Liver (tissue), 9 donors: Measurements from ENCODE around the gene CD6. TPM values are rescaled to one million over a fixed set of nuclear protein-coding genes. Genes with fewer than 3 reads are reported as not detected.

Source experiments
- DNase-seq: peaks from one replicate; pipeline ENCODE4 v3.0.0-alpha.2; 2017; ENCODE audit warnings: low spot score
- H3K27ac ChIP-seq, 2 donors: one replicate each; pipeline ENCODE4 v1.7.0; 2013; ENCODE audit warnings: inconsistent platforms in 2 of 2, low read length in 2 of 2, control low read depth in 1 of 2, low read depth in 1 of 2, mild to moderate bottlenecking in 1 of 2
- H3K27me3 ChIP-seq, 4 donors: one replicate each; pipeline versions ENCODE4 v1.6.1 to v1.7.0; 2013; ENCODE audit warnings: low read length in 3 of 4, inconsistent platforms in 1 of 4, mild to moderate bottlenecking in 1 of 4, moderate library complexity in 1 of 4; ENCODE audit not compliant: control insufficient read depth in 4 of 4, insufficient read depth in 4 of 4
- H3K36me3 ChIP-seq, 4 donors: one replicate each; pipeline versions ENCODE4 v1.6.1 to v1.7.0; 2013; ENCODE audit warnings: low read length in 3 of 4, mild to moderate bottlenecking in 3 of 4, low read depth in 1 of 4, moderate library complexity in 1 of 4; ENCODE audit not compliant: control insufficient read depth in 4 of 4, insufficient read depth in 3 of 4
- H3K4me1 ChIP-seq, 4 donors: one replicate each; pipeline versions ENCODE4 v1.6.1 to v1.7.0; 2013; ENCODE audit warnings: low read length in 3 of 4, mild to moderate bottlenecking in 3 of 4, moderate library complexity in 1 of 4; ENCODE audit not compliant: control insufficient read depth in 4 of 4, insufficient read depth in 4 of 4
- H3K4me3 ChIP-seq, 3 donors: one replicate each; pipeline versions ENCODE4 v1.6.1 to v1.7.0; 2013; ENCODE audit warnings: low read length in 3 of 3, control low read depth in 1 of 3, low read depth in 1 of 3, mild to moderate bottlenecking in 1 of 3
- H3K9ac ChIP-seq, 2 donors: one replicate each; pipeline ENCODE4 v1.7.0; 2013; ENCODE audit warnings: low read length in 2 of 2, mild to moderate bottlenecking in 2 of 2, moderate library complexity in 2 of 2, control low read depth in 1 of 2, low read depth in 1 of 2
- H3K9me3 ChIP-seq, 4 donors: one replicate each; pipeline versions ENCODE4 v1.6.1 to v1.7.0; 2013; ENCODE audit warnings: low read length in 3 of 4; ENCODE audit not compliant: control insufficient read depth in 4 of 4
- EGR1 ChIP-seq, 2 donors: IDR thresholded peaks; 2 replicates each; pipeline ENCODE4 v1.6.1; 2016 to 2018; ENCODE audit warnings: antibody characterized with exemption in 2 of 2, low read depth in 2 of 2
- FOXA1 ChIP-seq: IDR thresholded peaks from 2 replicates; pipeline ENCODE4 v1.6.1; 2016; ENCODE audit warnings: antibody characterized with exemption
- FOXA2 ChIP-seq: IDR thresholded peaks from 2 replicates; pipeline ENCODE4 v1.6.1; 2016; ENCODE audit warnings: antibody characterized with exemption
- GABPA ChIP-seq, 2 donors: IDR thresholded peaks in 1 of 2; conservative IDR thresholded peaks in 1 of 2; 2 replicates each; pipeline ENCODE4 v1.6.1; 2016; ENCODE audit warnings: antibody characterized with exemption in 2 of 2, mild to moderate bottlenecking in 1 of 2, moderate library complexity in 1 of 2
- HNF4G ChIP-seq: IDR thresholded peaks from 2 replicates; pipeline ENCODE4 v1.6.1; 2016; ENCODE audit warnings: antibody characterized with exemption
- JUND ChIP-seq, 2 donors: IDR thresholded peaks; 2 replicates each; pipeline ENCODE4 v1.6.1; 2016; ENCODE audit warnings: antibody characterized with exemption in 2 of 2
- NR2F2 ChIP-seq: IDR thresholded peaks from 2 replicates; pipeline ENCODE4 v1.6.1; 2016; ENCODE audit warnings: antibody characterized with exemption
- RAD21 ChIP-seq, 2 donors: IDR thresholded peaks; 2 replicates each; pipeline ENCODE4 v1.6.1; 2016; ENCODE audit warnings: antibody characterized with exemption in 2 of 2, mild to moderate bottlenecking in 2 of 2
- RXRA ChIP-seq, 2 donors: IDR thresholded peaks; 2 replicates each; pipeline ENCODE4 v1.6.1; 2017 to 2018; ENCODE audit warnings: antibody characterized with exemption in 2 of 2, mild to moderate bottlenecking in 1 of 2
- SP1 ChIP-seq: IDR thresholded peaks from 2 replicates; pipeline ENCODE4 v1.6.1; 2018; ENCODE audit warnings: antibody characterized with exemption, mild to moderate bottlenecking
- TAF1 ChIP-seq: conservative IDR thresholded peaks from 2 replicates; pipeline ENCODE4 v1.6.1; 2016; ENCODE audit warnings: antibody characterized with exemption, mild to moderate bottlenecking
- WGBS: extraction: QIAGEN DNeasy Blood & Tissue Kit; methylation state at CpG from one replicate; pipeline ENCODE4 v1.1.7; 2013; 5-methylcytosine and 5-hydroxymethylcytosine counted together
- polyA plus RNA-seq, 2 donors: library from polyadenylated mRNA; stranded (reverse) in 1 of 2; unstranded in 1 of 2; fragments of 200-250 nt in 1 of 2; fragments of >200 nt in 1 of 2; fragmentation: Nextera tagmentation in 1 of 2; extraction: Ambion mirVana in 1 of 2; gene quantifications; one replicate each; pipeline versions ENCODE4 v1.2.1 to v1.2.3, GENCODE V29; 2013 to 2015
- total RNA-seq, 2 donors: library from RNA; depleted of rRNA; stranded (reverse); fragments of >200 nt; gene quantifications; one replicate each; pipeline ENCODE4 v1.2.3, GENCODE V29; 2014
- TF ChIP-seq, protein P1 (sequence below): IDR thresholded peaks from 2 replicates; pipeline ENCODE4 v1.6.1; 2016; ENCODE audit warnings: antibody characterized with exemption
- TF ChIP-seq, protein P2 (sequence below): IDR thresholded peaks from 2 replicates; pipeline ENCODE4 v1.6.1; 2016; ENCODE audit warnings: antibody characterized with exemption, mild to moderate bottlenecking
- TF ChIP-seq, protein P3 (sequence below): fragments of 150-350 bp; IDR thresholded peaks from 2 replicates; pipeline ENCODE4 v1.5.1; 2017; ENCODE audit warnings: improper control_type of control experiment, low read depth, low read length; ENCODE audit not compliant: missing input control
- TF ChIP-seq, protein P4 (sequence below): IDR thresholded peaks from 2 replicates; pipeline ENCODE4 v1.6.1; 2016; ENCODE audit warnings: antibody characterized with exemption
- donor health status: healthy.
- donor health status: healthy.
- donor health status: healthy.
- donor health status: healthy.
- donor health status: healthy.

CD6 gene
- total and polyA plus RNA-seq, 4 donors: 0.31 to 0.59 (median 0.45) TPM

DNA sequence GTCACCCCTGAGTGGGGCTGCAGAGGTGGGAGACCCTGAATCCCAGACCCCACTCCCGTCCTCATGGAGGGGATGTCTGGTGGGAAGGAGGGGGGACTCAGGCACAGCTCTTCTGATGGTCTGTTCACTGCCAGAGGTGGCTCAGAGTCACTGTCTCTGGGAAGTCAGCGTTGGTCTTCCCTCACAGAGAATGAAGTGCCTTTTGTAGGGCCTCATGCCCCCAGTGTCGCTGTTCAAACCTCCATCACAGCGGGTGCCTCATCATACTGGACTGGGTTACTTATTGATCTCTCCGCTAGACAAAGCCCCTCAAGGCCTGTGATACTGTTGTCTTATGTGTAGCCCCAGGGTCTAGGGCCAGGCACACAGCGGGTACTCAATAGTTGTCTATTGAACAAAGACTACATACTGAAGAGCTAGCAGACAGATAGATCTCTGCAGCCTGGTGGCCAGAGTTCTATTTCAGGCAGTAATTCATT, 41.3 kb downstream of the CD6 start:
- no peak overlapping the region for H3K9ac ChIP-seq
- H3K9me3 ChIP-seq: no peaks in the 10 kb centered on the region
- peaks cover 0 to 6% (median 5%) of the 10 kb centered on the region in 4 donors for H3K4me1 ChIP-seq
- no peak overlapping the region for H3K4me3 ChIP-seq
- H3K27me3 ChIP-seq: peaks cover 0 to 8% (median 3%) of the 10 kb centered on the region in 4 donors
- TF ChIP-seq JUND (IDR thresholded peaks at IDR 0.05): no peak
- no peak for TF ChIP-seq RAD21 (IDR thresholded peaks at IDR 0.05)
- TF ChIP-seq RXRA (IDR thresholded peaks at IDR 0.05): no peak
- TF ChIP-seq EGR1 (IDR thresholded peaks at IDR 0.05; ENCODE audit: low read depth in 2 of 2): no peak
- no peak for TF ChIP-seq FOXA2
- TF ChIP-seq HNF4G: no peak
- no peak for TF ChIP-seq SP1
- TF ChIP-seq FOXA1: no peak
- TF ChIP-seq, protein P1, sequence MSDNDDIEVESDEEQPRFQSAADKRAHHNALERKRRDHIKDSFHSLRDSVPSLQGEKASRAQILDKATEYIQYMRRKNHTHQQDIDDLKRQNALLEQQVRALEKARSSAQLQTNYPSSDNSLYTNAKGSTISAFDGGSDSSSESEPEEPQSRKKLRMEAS: no peak
- TF ChIP-seq, protein P2, sequence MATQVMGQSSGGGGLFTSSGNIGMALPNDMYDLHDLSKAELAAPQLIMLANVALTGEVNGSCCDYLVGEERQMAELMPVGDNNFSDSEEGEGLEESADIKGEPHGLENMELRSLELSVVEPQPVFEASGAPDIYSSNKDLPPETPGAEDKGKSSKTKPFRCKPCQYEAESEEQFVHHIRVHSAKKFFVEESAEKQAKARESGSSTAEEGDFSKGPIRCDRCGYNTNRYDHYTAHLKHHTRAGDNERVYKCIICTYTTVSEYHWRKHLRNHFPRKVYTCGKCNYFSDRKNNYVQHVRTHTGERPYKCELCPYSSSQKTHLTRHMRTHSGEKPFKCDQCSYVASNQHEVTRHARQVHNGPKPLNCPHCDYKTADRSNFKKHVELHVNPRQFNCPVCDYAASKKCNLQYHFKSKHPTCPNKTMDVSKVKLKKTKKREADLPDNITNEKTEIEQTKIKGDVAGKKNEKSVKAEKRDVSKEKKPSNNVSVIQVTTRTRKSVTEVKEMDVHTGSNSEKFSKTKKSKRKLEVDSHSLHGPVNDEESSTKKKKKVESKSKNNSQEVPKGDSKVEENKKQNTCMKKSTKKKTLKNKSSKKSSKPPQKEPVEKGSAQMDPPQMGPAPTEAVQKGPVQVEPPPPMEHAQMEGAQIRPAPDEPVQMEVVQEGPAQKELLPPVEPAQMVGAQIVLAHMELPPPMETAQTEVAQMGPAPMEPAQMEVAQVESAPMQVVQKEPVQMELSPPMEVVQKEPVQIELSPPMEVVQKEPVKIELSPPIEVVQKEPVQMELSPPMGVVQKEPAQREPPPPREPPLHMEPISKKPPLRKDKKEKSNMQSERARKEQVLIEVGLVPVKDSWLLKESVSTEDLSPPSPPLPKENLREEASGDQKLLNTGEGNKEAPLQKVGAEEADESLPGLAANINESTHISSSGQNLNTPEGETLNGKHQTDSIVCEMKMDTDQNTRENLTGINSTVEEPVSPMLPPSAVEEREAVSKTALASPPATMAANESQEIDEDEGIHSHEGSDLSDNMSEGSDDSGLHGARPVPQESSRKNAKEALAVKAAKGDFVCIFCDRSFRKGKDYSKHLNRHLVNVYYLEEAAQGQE: no peak
- no peak for DNase-seq
- H3K27ac ChIP-seq: no peak overlapping the region
- H3K36me3 ChIP-seq: no peaks in the 10 kb centered on the region
- 83% methylated on average over 6 of the region's 6 CpGs for WGBS

DNA sequence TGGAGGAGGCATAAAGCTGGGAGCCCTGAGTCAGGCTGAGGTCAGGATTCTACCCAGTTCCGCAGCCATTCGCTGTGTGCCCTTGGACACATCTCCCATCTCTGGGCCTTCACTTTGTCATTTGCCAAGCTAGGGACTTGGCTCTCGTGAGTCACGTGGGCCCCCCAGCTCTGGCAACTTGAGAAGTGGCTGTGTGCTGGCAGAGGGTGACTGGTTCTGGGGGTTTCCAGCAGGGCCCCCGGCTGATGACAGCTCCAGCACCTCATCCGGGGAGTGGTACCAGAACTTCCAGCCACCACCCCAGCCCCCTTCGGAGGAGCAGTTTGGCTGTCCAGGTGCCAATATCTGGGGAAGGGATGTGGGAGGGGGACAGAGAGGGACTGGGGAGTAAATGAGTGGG, 46.6 kb downstream of the CD6 start:
- Histone ChIP-seq H3K27ac (no peak overlapping the region), H3K4me1 (no peaks in the 10 kb centered on the region), H3K27me3 (peaks cover 0 to 5% (median 0%) of the 10 kb centered on the region in 4 donors), H3K9ac (no peak overlapping the region), H3K36me3 (no peaks in the 10 kb centered on the region), H3K9me3 (peaks cover 0 to 3% (median 0%) of the 10 kb centered on the region in 4 donors), H3K4me3 (no peak overlapping the region)
- DNase-seq: no peak
- TF ChIP-seq RAD21 (IDR thresholded peaks at IDR 0.05) (no peak), TAF1 (no peak), NR2F2 (no peak), JUND (IDR thresholded peaks at IDR 0.05) (no peak), GABPA (IDR thresholded peaks at IDR 0.05 in 1 of 2, conservative IDR thresholded peaks at IDR 0.05 in 1 of 2) (no peak), FOXA1 (no peak), RXRA (IDR thresholded peaks at IDR 0.05) (no peak), HNF4G (no peak), SP1 (no peak), FOXA2 (no peak), EGR1 (IDR thresholded peaks at IDR 0.05; ENCODE audit: low read depth in 2 of 2) (no peak)
- TF ChIP-seq, protein P2: no peak
- TF ChIP-seq, protein P3, sequence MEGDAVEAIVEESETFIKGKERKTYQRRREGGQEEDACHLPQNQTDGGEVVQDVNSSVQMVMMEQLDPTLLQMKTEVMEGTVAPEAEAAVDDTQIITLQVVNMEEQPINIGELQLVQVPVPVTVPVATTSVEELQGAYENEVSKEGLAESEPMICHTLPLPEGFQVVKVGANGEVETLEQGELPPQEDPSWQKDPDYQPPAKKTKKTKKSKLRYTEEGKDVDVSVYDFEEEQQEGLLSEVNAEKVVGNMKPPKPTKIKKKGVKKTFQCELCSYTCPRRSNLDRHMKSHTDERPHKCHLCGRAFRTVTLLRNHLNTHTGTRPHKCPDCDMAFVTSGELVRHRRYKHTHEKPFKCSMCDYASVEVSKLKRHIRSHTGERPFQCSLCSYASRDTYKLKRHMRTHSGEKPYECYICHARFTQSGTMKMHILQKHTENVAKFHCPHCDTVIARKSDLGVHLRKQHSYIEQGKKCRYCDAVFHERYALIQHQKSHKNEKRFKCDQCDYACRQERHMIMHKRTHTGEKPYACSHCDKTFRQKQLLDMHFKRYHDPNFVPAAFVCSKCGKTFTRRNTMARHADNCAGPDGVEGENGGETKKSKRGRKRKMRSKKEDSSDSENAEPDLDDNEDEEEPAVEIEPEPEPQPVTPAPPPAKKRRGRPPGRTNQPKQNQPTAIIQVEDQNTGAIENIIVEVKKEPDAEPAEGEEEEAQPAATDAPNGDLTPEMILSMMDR: no peak
- TF ChIP-seq, protein P4, sequence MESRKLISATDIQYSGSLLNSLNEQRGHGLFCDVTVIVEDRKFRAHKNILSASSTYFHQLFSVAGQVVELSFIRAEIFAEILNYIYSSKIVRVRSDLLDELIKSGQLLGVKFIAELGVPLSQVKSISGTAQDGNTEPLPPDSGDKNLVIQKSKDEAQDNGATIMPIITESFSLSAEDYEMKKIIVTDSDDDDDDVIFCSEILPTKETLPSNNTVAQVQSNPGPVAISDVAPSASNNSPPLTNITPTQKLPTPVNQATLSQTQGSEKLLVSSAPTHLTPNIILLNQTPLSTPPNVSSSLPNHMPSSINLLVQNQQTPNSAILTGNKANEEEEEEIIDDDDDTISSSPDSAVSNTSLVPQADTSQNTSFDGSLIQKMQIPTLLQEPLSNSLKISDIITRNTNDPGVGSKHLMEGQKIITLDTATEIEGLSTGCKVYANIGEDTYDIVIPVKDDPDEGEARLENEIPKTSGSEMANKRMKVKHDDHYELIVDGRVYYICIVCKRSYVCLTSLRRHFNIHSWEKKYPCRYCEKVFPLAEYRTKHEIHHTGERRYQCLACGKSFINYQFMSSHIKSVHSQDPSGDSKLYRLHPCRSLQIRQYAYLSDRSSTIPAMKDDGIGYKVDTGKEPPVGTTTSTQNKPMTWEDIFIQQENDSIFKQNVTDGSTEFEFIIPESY: no peak
- 79% methylated on average over 7 of the region's 7 CpGs for WGBS
